Esophagus squamous epithelium (tissue), 5 donors: ENCODE measurements around the gene EHD3. TPM values are rescaled to one million over a fixed set of nuclear protein-coding genes. Genes with fewer than 3 reads are reported as not detected.

Experiments used
- DNase-seq: peaks from one replicate; lab custom pipeline; 2025; lab: John Stamatoyannopoulos, UW
- H3K27ac ChIP-seq, 4 donors: fragments of 200-600 bp; sonication (generic); one replicate each; pipeline ENCODE4 v1.5.1; 2016 to 2019; ENCODE audit warnings: mild to moderate bottlenecking in 1 of 4
- H3K27me3 ChIP-seq, 4 donors: fragments of 200-600 bp; sonication (generic); 1 replicate in 3 of 4; 2 replicates in 1 of 4; pipeline versions ENCODE4 v1.5.1 to v1.6.0; 2017 to 2021; ENCODE audit warnings: antibody characterized with exemption in 1 of 4
- H3K36me3 ChIP-seq, 3 donors: fragments of 200-600 bp; sonication (generic); one replicate each; pipeline ENCODE4 v1.5.1; 2016 to 2019
- H3K4me1 ChIP-seq, 3 donors: fragments of 200-600 bp; sonication (generic); one replicate each; pipeline ENCODE4 v1.5.1; 2017 to 2019
- H3K4me3 ChIP-seq, 4 donors: fragments of 200-600 bp; sonication (generic); 1 replicate in 3 of 4; 2 replicates in 1 of 4; pipeline ENCODE4 v1.5.1; 2016 to 2019; ENCODE audit warnings: mild to moderate bottlenecking in 2 of 4, moderate library complexity in 1 of 4
- H3K9me3 ChIP-seq, 3 donors: fragments of 200-600 bp; sonication (generic); one replicate each; pipeline ENCODE4 v1.5.1; 2016 to 2019
- POLR2A ChIP-seq, 4 donors: fragments of 450-650 bp; IDR thresholded peaks; one replicate each; pipeline ENCODE4 v1.6.1; 2017; ENCODE audit warnings: antibody characterized with exemption in 4 of 4, mild to moderate bottlenecking in 4 of 4, moderate library complexity in 3 of 4
- WGBS, 2 donors: methylation state at CpG; one replicate each; pipeline ENCODE4 v1.1.5; 2018; 5-methylcytosine and 5-hydroxymethylcytosine counted together
- intact Hi-C: fragments of 100-400 bp; cut with DNase I; formaldehyde crosslinking; loops from one replicate; pipeline ENCODE4 v1.15.0; 2022
- total RNA-seq, 4 donors: library from RNA; depleted of rRNA; stranded (reverse); fragments of >200 nt; gene quantifications; one replicate each; pipeline ENCODE4 v1.1.0, GENCODE V29; 2016
- TF ChIP-seq, protein P1 (sequence below), 6 experiments: fragments of 450-650 bp in 4 of 6; fragments of 200-600 bp in 2 of 6; sonication (generic) in 2 of 6; IDR thresholded peaks; one replicate each; pipeline ENCODE4 v1.5.1; 2016 to 2019; ENCODE audit warnings: antibody characterized with exemption in 6 of 6, mild to moderate bottlenecking in 4 of 6, moderate library complexity in 4 of 6
- donor health status: DM: yes; HTN: yes; CAD: no.

The EHD3 gene
- total RNA-seq, 4 donors from 2014 or later, result 22.6 to 54.5 (median 38.1) TPM

DNA sequence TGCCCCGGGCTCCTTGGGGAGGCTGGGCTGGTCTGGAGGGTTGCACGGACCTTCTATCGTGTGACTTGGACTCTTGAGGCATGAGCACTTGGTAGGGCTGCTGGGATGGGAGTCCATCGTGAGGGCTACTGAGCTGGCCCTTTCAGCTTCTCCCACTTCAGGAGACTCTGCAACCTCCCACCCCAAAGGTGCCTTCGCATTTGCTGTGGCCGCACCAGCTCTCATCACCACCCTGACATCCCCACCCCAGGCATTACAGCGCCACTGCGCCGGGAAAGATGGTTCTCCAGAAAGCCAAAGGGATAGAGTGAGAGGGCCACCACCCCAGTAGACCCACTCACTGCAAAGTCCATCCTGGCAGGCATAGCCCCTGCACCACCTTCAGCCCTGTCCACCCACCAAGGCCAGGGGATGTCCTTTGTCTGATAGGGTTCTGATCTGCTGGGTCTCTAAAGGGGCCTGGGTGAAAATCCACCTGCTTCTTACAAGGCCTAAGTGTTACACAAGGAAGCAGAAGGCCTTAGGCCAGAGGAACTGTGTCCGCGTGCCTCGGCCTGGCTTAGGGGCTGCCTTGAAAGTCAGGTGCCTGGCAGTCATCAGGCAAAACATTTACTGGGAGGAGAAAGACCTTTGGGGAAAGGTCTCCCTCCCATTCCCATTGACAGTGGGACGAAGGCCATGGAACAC is 5.1 kb downstream of the EHD3 start:
- 58 to 96% methylated on average over 4 of the region's 13 CpGs for WGBS, 2 donors
- no peak for TF ChIP-seq POLR2A (IDR thresholded peaks at IDR 0.05)
- TF ChIP-seq, protein P1, sequence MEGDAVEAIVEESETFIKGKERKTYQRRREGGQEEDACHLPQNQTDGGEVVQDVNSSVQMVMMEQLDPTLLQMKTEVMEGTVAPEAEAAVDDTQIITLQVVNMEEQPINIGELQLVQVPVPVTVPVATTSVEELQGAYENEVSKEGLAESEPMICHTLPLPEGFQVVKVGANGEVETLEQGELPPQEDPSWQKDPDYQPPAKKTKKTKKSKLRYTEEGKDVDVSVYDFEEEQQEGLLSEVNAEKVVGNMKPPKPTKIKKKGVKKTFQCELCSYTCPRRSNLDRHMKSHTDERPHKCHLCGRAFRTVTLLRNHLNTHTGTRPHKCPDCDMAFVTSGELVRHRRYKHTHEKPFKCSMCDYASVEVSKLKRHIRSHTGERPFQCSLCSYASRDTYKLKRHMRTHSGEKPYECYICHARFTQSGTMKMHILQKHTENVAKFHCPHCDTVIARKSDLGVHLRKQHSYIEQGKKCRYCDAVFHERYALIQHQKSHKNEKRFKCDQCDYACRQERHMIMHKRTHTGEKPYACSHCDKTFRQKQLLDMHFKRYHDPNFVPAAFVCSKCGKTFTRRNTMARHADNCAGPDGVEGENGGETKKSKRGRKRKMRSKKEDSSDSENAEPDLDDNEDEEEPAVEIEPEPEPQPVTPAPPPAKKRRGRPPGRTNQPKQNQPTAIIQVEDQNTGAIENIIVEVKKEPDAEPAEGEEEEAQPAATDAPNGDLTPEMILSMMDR (IDR thresholded peaks at IDR 0.05), result no peak
- Histone ChIP-seq H3K27me3 (no peaks in the 10 kb centered on the region), H3K27ac (peak overlapping the region; percentile 34 to 77 (median 72)), H3K36me3 (peaks cover 0 to 12% (median 0%) of the 10 kb centered on the region in 3 donors), H3K4me3 (no peak overlapping the region), H3K9me3 (no peaks in the 10 kb centered on the region), H3K4me1 (peaks cover 17 to 73% (median 44%) of the 10 kb centered on the region in 3 donors)
- DNase-seq, result no peak
- intact Hi-C loops, result no loop called here

DNA sequence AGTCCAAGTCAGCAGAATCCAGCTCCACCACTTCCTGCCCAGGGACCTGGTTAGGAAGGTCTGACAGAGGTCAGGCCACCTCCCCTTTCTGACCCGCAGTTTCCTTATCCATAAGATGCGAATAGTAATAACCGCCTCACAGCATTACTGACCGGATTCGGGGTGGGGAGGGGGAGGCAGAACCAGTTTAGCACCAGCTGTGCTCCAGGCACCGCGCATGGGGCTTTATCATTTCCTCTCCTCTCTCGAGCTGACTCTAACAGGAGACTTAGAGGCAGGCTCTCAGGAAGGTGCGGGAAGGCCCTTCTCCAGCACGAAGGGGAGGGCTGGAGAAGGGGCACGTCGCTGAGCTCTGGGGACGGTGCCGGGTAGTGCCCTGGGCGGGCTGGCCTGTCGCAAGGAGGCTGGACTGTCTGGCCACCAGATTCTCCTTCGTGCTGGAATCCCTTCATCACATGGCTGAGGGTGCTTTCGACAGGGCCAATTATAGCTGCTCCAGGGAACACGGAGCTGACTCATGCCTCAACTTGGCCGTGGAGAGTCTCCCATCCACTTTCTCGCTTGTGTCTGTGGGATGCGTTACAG is 5.7 kb downstream of the EHD3 start:
- 40 to 49% methylated on average over 10 of the region's 22 CpGs for WGBS, 2 donors
- no peaks in the 10 kb centered on the region for H3K27me3 ChIP-seq
- H3K4me1 ChIP-seq, result peaks cover 17 to 67% (median 39%) of the 10 kb centered on the region in 3 donors
- no peak overlapping the region for H3K4me3 ChIP-seq
- TF ChIP-seq, protein P1 (IDR thresholded peaks at IDR 0.05), result no peak
- no peak for TF ChIP-seq POLR2A (IDR thresholded peaks at IDR 0.05)
- intact Hi-C loops, result no loop called here
- peaks cover 0 to 18% (median 0%) of the 10 kb centered on the region in 3 donors for H3K36me3 ChIP-seq
- H3K9me3 ChIP-seq, result no peaks in the 10 kb centered on the region
- DNase-seq, result no peak
- peak overlapping the region; percentile 34 to 77 (median 72) for H3K27ac ChIP-seq

DNA sequence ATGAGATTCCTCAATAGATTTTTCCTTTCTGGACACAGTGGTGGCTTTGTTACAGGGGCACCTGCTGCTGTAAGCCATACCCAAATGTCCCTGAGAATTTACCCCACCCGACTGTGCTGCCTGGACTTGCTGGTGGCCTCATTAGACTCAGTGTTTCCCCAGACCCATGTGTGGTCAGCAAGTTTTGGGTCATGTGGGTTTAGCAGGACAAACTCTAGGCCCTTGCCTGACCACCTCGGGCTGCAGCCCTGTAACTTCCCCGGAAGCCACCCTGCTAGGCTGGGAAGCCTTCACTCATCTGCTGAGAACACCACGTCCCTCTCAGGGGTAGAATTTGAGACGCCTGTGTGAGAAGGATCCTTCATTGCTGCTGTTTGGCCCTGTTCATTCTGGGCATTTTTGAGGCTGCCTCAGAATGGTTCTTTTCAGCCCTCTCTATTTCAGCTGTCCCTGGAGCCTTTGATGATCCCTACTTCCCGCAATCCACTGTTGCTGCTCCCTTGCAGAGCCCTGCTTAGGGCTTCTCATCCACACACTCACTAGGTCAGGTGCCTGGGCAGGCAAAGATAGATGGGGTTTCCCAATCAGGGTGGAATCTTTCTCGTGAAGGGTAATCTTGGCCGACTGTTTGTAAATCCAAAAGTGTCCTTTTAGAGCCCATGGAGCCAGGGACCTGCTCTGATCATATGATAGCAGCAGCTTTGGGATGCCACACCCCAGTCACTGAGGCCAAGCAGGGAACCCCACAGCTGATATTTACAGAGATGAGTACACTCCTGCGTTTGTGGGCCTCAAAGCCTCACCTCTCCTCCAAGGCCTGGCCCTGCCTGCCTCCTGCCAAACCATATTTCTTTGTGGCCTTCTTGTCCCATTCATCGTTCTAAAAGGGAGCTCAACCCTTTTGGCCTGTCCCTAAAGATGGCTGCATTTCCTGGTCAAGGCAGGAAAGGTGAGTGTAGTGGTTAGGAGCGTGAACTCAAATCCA is 6.7 kb downstream of the EHD3 start:
- Histone ChIP-seq H3K4me3 (no peak overlapping the region), H3K36me3 (peaks cover 0 to 20% (median 0%) of the 10 kb centered on the region in 3 donors), H3K9me3 (no peaks in the 10 kb centered on the region), H3K4me1 (peaks cover 12 to 57% (median 34%) of the 10 kb centered on the region in 3 donors), H3K27ac (peak overlapping the region in 3 of 4 donors; percentile 51 to 77 (median 69)), H3K27me3 (no peaks in the 10 kb centered on the region)
- no peak for TF ChIP-seq POLR2A (IDR thresholded peaks at IDR 0.05)
- TF ChIP-seq, protein P1 (IDR thresholded peaks at IDR 0.05), result no peak
- 73% methylated on average over 5 to 9 of the region's 11 CpGs for WGBS, 2 donors
- DNase-seq, result no peak
- intact Hi-C loops, result no loop called here

DNA sequence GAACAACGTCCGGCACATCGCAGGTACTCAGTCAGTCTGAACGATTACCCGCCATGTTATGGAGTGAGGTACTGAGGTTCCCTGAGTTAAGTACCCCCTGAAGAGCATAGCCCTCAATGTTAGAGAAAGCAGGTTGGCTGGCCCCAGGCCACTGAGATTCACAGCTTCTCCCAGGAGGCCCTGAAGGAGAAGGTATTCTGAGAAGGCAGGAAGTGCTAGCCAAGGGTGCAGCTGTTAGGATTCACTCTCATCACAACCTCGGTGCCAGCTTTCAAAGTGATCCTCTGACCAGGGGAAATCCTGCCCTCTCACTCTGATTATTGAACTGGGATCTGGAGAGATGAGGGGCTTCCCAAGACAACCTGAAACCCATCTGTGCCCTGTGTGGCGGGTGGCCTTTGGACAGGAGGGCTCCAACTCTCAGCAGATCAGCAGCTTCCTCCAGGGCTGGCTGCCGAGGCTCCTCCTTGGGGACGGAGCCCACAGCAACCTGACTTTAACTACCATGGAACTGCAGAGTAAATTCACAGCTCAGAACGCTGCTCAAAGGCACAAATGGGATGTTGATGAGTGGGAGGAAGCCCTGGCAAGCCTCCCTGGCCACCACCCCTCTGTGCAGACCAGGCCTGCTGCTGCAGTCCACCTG is 7.8 kb downstream of the EHD3 start:
- intact Hi-C loops, result no loop called here
- DNase-seq, result no peak
- Histone ChIP-seq H3K4me1 (peaks cover 12 to 46% (median 25%) of the 10 kb centered on the region in 3 donors), H3K27me3 (no peaks in the 10 kb centered on the region), H3K36me3 (peaks cover 0 to 27% (median 0%) of the 10 kb centered on the region in 3 donors), H3K9me3 (no peaks in the 10 kb centered on the region), H3K27ac (peak overlapping the region in 1 of 4 donors; percentile 7), H3K4me3 (no peak overlapping the region)
- WGBS, 2 donors, result 75 to 83% methylated on average over 6 to 7 of the region's 10 CpGs
- TF ChIP-seq, protein P1 (IDR thresholded peaks at IDR 0.05), result no peak
- TF ChIP-seq POLR2A (IDR thresholded peaks at IDR 0.05), result no peak
